Stomach (tissue), 4 donors: Measurements from ENCODE around the gene TMEM9B.

Source experiments
- EP300 ChIP-seq: sonication (generic); formaldehyde crosslinking; IDR thresholded peaks from one replicate; pipeline ENCODE4 v1.6.1; 2017; ENCODE audit warnings: antibody characterized with exemption
- POLR2A ChIP-seq, 4 donors: fragments of 450-650 bp; IDR thresholded peaks; one replicate each; pipeline ENCODE4 v1.6.1; 2016; ENCODE audit warnings: antibody characterized with exemption in 4 of 4, control low read depth in 2 of 4, mild to moderate bottlenecking in 1 of 4, moderate library complexity in 1 of 4
- POLR2AphosphoS5 ChIP-seq, 3 donors: sonication (generic); formaldehyde crosslinking; IDR thresholded peaks; one replicate each; pipeline ENCODE4 v1.6.1; 2016; ENCODE audit warnings: antibody characterized with exemption in 3 of 3
- TF ChIP-seq, protein P1 (sequence below), 7 experiments: fragments of 450-650 bp in 4 of 7; fragments of 200-600 bp in 3 of 7; sonication (generic) in 3 of 7; IDR thresholded peaks; one replicate each; pipeline ENCODE4 v1.5.1; 2016 to 2019; ENCODE audit warnings: antibody characterized with exemption in 7 of 7, control low read depth in 2 of 7, mild to moderate bottlenecking in 1 of 7

DNA sequence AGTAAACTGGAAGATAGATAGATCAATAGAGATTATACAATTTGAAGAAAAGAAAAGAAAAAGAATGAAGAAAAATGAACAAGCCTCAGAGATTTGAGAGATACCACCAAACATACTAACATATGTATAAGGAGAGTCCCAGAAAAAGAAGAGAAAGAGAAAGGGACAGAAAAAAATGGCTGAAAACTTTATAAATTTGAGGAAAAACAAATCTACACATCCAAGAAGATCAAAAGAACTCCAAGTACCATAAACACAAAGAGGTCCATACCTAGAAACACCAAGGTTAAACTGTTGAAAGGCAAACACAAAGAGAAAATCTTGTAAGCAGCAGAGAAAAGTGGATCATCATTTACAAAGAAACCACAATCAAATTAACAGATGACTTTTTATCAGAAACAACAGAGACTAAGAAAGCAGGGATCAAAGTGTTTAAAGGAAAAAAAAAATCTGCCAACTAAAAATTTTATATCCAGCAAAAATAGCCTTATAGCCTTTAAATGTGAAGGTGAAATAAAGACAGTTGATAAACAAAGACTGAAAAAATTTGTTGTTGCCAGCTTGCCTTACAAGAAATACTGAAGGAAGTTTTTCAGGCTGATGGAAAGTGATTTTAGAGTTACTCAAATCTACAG lies 65.0 kb downstream of the TMEM9B start:
- TF ChIP-seq, protein P1, sequence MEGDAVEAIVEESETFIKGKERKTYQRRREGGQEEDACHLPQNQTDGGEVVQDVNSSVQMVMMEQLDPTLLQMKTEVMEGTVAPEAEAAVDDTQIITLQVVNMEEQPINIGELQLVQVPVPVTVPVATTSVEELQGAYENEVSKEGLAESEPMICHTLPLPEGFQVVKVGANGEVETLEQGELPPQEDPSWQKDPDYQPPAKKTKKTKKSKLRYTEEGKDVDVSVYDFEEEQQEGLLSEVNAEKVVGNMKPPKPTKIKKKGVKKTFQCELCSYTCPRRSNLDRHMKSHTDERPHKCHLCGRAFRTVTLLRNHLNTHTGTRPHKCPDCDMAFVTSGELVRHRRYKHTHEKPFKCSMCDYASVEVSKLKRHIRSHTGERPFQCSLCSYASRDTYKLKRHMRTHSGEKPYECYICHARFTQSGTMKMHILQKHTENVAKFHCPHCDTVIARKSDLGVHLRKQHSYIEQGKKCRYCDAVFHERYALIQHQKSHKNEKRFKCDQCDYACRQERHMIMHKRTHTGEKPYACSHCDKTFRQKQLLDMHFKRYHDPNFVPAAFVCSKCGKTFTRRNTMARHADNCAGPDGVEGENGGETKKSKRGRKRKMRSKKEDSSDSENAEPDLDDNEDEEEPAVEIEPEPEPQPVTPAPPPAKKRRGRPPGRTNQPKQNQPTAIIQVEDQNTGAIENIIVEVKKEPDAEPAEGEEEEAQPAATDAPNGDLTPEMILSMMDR (IDR thresholded peaks at IDR 0.05) = no peak
- TF ChIP-seq POLR2A (IDR thresholded peaks at IDR 0.05) (no peak), POLR2AphosphoS5 (IDR thresholded peaks at IDR 0.05) (no peak), EP300 (no peak)
